Activated T-helper 17 cell treated with anti-CD3 and anti-CD28 coated beads, Interleukin-2, amount 50 U/mL, for 72 hours (primary cell): Measurements from ENCODE around the gene CHRM4. TPM values are rescaled to one million over a fixed set of nuclear protein-coding genes. Genes with fewer than 3 reads are reported as not detected.
"Not testable (repeated sequence)": the region's sequence is repeated elsewhere in the genome, so short reads cannot be mapped to it uniquely, and the experiment has no call there.

ENCODE experiments used
- ATAC-seq: fragments of 150-1000 bp; cut with Tn5 transposase; replicated peaks from 2 replicates; pipeline ENCODE4 v1.10.0; 2021; ENCODE audit warnings: mild to moderate bottlenecking, moderate library complexity
- H3K27ac Mint-ChIP-seq: one replicate; pipeline ENCODE4 v1.8.0; 2022; ENCODE audit warnings: mixed read lengths
- H3K27me3 Mint-ChIP-seq: one replicate; pipeline ENCODE4 v1.8.0; 2022; ENCODE audit warnings: mixed read lengths
- H3K36me3 Mint-ChIP-seq: one replicate; pipeline ENCODE4 v1.8.0; 2022; ENCODE audit warnings: low read depth, mild to moderate bottlenecking, mixed read lengths
- H3K4me1 Mint-ChIP-seq: one replicate; pipeline ENCODE4 v1.8.0; 2022; ENCODE audit warnings: mixed read lengths
- H3K4me3 Mint-ChIP-seq: one replicate; pipeline ENCODE4 v1.8.0; 2022; ENCODE audit warnings: mild to moderate bottlenecking, mixed read lengths
- H3K9me3 Mint-ChIP-seq: one replicate; pipeline ENCODE4 v1.8.0; 2022; ENCODE audit warnings: mixed read lengths
- total RNA-seq, 2 donors: library from RNA; stranded (reverse); gene quantifications; one replicate each; pipeline ENCODE4 v1.2.3, GENCODE V29; 2022

CHRM4 gene
- total RNA-seq, 2 donors from 2014 or later: 0.90 to 6.1 TPM

GRCh38 chr11:46373787-46374740 lies 17.5 kb downstream of the CHRM4 start:
- peaks cover 81% of the 10 kb centered on the region for H3K36me3 Mint-ChIP-seq

GRCh38 chr11:46372501-46372900 lies 19.1 kb downstream of the CHRM4 start:
- H3K9me3 Mint-ChIP-seq, H3K27me3 Mint-ChIP-seq, H3K27ac Mint-ChIP-seq, H3K4me1 Mint-ChIP-seq, H3K4me3 Mint-ChIP-seq, ATAC-seq: not testable (repeated sequence)
- peaks cover 87% of the 10 kb centered on the region for H3K36me3 Mint-ChIP-seq

More at GRCh38 chr11:46373787-46374740, 17.5 kb downstream of the CHRM4 start:
- no peaks in the 10 kb centered on the region for H3K27me3 Mint-ChIP-seq
- no peak overlapping the region for H3K4me3 Mint-ChIP-seq
- H3K9me3 Mint-ChIP-seq: no peaks in the 10 kb centered on the region
- ATAC-seq: no peak
- peaks cover 4% of the 10 kb centered on the region for H3K4me1 Mint-ChIP-seq
- H3K27ac Mint-ChIP-seq: no peak overlapping the region

- Mint-ChIP-seq H3K36me3 (peaks cover 87% of the 10 kb centered on the region), H3K27ac (no peak overlapping the region), H3K9me3 (no peaks in the 10 kb centered on the region), H3K4me1 (no peaks in the 10 kb centered on the region), H3K27me3 (no peaks in the 10 kb centered on the region), H3K4me3 (no peak overlapping the region)
- ATAC-seq: no peak
Measured at GRCh38 chr11:46372086-46372485, 19.5 kb downstream of the CHRM4 start.

GRCh38 chr11:46371262-46371661 lies 20.3 kb downstream of the CHRM4 start:
- H3K27me3 Mint-ChIP-seq, ATAC-seq, H3K4me1 Mint-ChIP-seq, H3K27ac Mint-ChIP-seq, H3K4me3 Mint-ChIP-seq, H3K9me3 Mint-ChIP-seq: not testable (repeated sequence)
- peaks cover 80% of the 10 kb centered on the region for H3K36me3 Mint-ChIP-seq

- no peaks in the 10 kb centered on the region for H3K9me3 Mint-ChIP-seq
- peaks cover 75% of the 10 kb centered on the region for H3K36me3 Mint-ChIP-seq
- H3K27me3 Mint-ChIP-seq: no peaks in the 10 kb centered on the region
- no peak overlapping the region for H3K27ac Mint-ChIP-seq
- no peak overlapping the region for H3K4me3 Mint-ChIP-seq
- no peak for ATAC-seq
- no peaks in the 10 kb centered on the region for H3K4me1 Mint-ChIP-seq
Measured at GRCh38 chr11:46370253-46370652, 21.3 kb downstream of the CHRM4 start.

- Mint-ChIP-seq H3K27me3 (no peaks in the 10 kb centered on the region), H3K9me3 (no peaks in the 10 kb centered on the region), H3K4me3 (no peak overlapping the region), H3K36me3 (peaks cover 69% of the 10 kb centered on the region), H3K4me1 (peaks cover 5% of the 10 kb centered on the region), H3K27ac (no peak overlapping the region)
- peak; percentile 69 for ATAC-seq
Measured at GRCh38 chr11:46369458-46370152, 22.0 kb downstream of the CHRM4 start.

- ATAC-seq: no peak
- Mint-ChIP-seq H3K9me3 (no peaks in the 10 kb centered on the region), H3K27ac (no peak overlapping the region), H3K36me3 (peaks cover 52% of the 10 kb centered on the region), H3K27me3 (no peaks in the 10 kb centered on the region), H3K4me3 (no peak overlapping the region), H3K4me1 (peaks cover 8% of the 10 kb centered on the region)
Measured at GRCh38 chr11:46367916-46368267, 23.7 kb downstream of the CHRM4 start.

- ATAC-seq: peak; percentile 86
- peaks cover 10% of the 10 kb centered on the region for H3K4me1 Mint-ChIP-seq
- no peaks in the 10 kb centered on the region for H3K27me3 Mint-ChIP-seq
- H3K36me3 Mint-ChIP-seq: peaks cover 46% of the 10 kb centered on the region
- H3K4me3 Mint-ChIP-seq: peak overlapping the region; percentile 32
- H3K27ac Mint-ChIP-seq: peak overlapping the region; percentile 65
- H3K9me3 Mint-ChIP-seq: no peaks in the 10 kb centered on the region
Measured at GRCh38 chr11:46367244-46367915, 24.2 kb downstream of the CHRM4 start.

GRCh38 chr11:46366661-46367161 lies 24.9 kb downstream of the CHRM4 start:
- H3K27me3 Mint-ChIP-seq: no peaks in the 10 kb centered on the region
- ATAC-seq: no peak

GRCh38 chr11:46366260-46366659 lies 25.3 kb downstream of the CHRM4 start:
- no peak overlapping the region for H3K27ac Mint-ChIP-seq
- H3K36me3 Mint-ChIP-seq: peaks cover 35% of the 10 kb centered on the region
- H3K4me1 Mint-ChIP-seq: peaks cover 10% of the 10 kb centered on the region
- no peaks in the 10 kb centered on the region for H3K9me3 Mint-ChIP-seq
- no peak overlapping the region for H3K4me3 Mint-ChIP-seq
- H3K27me3 Mint-ChIP-seq: no peaks in the 10 kb centered on the region
- no peak for ATAC-seq

More at GRCh38 chr11:46366661-46367161, 24.9 kb downstream of the CHRM4 start:
- peak overlapping the region; percentile 32 for H3K4me3 Mint-ChIP-seq
- peaks cover 40% of the 10 kb centered on the region for H3K36me3 Mint-ChIP-seq
- H3K27ac Mint-ChIP-seq: peak overlapping the region; percentile 65
- H3K4me1 Mint-ChIP-seq: peaks cover 10% of the 10 kb centered on the region
- no peaks in the 10 kb centered on the region for H3K9me3 Mint-ChIP-seq

GRCh38 chr11:46364791-46365190 lies 26.8 kb downstream of the CHRM4 start:
- ATAC-seq: no peak
- Mint-ChIP-seq H3K27ac (peak overlapping the region; percentile 26), H3K4me3 (no peak overlapping the region), H3K27me3 (no peaks in the 10 kb centered on the region), H3K36me3 (peaks cover 26% of the 10 kb centered on the region), H3K9me3 (no peaks in the 10 kb centered on the region), H3K4me1 (peaks cover 10% of the 10 kb centered on the region)

- ATAC-seq: no peak
- peaks cover 19% of the 10 kb centered on the region for H3K36me3 Mint-ChIP-seq
- peaks cover 10% of the 10 kb centered on the region for H3K4me1 Mint-ChIP-seq
- no peak overlapping the region for H3K4me3 Mint-ChIP-seq
- H3K27ac Mint-ChIP-seq: peak overlapping the region; percentile 26
- H3K27me3 Mint-ChIP-seq: no peaks in the 10 kb centered on the region
- no peaks in the 10 kb centered on the region for H3K9me3 Mint-ChIP-seq
Measured at GRCh38 chr11:46364056-46364455, 27.5 kb downstream of the CHRM4 start.

GRCh38 chr11:46363455-46364005 lies 28.0 kb downstream of the CHRM4 start:
- no peaks in the 10 kb centered on the region for H3K27me3 Mint-ChIP-seq
- no peaks in the 10 kb centered on the region for H3K9me3 Mint-ChIP-seq
- peaks cover 10% of the 10 kb centered on the region for H3K4me1 Mint-ChIP-seq
- H3K4me3 Mint-ChIP-seq: no peak overlapping the region
- ATAC-seq: no peak
- H3K27ac Mint-ChIP-seq: peak overlapping the region; percentile 26
- peaks cover 13% of the 10 kb centered on the region for H3K36me3 Mint-ChIP-seq

GRCh38 chr11:46363031-46363407 lies 28.6 kb downstream of the CHRM4 start:
- Mint-ChIP-seq H3K4me1 (peaks cover 10% of the 10 kb centered on the region), H3K4me3 (peak overlapping the region; percentile 92), H3K27me3 (no peaks in the 10 kb centered on the region), H3K9me3 (no peaks in the 10 kb centered on the region), H3K36me3 (peaks cover 9% of the 10 kb centered on the region), H3K27ac (peak overlapping the region; percentile 94)
- no peak for ATAC-seq
